ENCODE data around the gene CCDC158. TPM values are rescaled to one million over a fixed set of nuclear protein-coding genes. Genes with fewer than 3 reads are reported as not detected.
"Not testable (repeated sequence)": the region's sequence is repeated elsewhere in the genome, so short reads cannot be mapped to it uniquely, and the experiment has no call there.

Gene CCDC158
- total RNA-seq, 2 donors from 2014 or later, result 1.8 to 2.8 TPM

DNA sequence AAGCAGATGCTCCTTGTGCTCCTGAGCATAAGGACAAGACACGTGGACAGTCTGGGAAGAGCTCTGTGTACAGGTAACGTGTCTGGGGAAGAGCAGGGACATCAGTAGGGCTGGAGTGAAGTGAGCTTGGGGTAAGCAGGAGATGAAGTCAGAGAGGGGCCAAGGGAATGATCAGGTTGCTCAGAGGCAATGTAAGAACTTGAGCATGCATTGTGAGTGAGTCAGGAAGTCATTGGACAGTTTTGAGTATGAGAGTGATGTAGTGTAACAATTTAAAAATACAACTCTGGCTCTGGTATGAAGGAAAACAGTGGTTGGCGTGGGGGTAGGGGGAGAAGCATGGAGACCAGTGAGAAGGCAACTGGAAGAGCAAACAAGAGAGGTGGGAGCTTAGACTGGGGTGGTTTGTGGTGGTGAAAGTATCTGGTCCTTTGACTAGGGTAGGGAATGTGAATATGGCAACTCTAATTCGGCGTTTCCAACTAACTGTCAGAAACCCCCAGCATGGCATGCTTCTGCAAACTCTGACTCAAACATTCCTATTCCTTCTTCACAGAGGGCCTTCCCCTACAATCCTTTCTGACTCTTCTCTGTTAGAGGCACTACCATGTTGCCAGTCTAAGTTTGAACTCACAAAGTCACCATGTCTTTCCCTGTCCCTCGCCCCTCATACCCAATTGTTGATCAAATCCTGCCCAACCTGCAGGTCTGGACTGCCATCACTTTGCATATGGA lies 57.2 kb downstream of the CCDC158 start:
- H3K4me1 ChIP-seq (ENCODE audit: control insufficient read depth in 1 of 2, low read depth in 2 of 2), result no peaks in the 10 kb centered on the region
- no peaks in the 10 kb centered on the region for H3K27me3 ChIP-seq (replicated peaks; ENCODE audit: insufficient read depth)
- H3K9me3 ChIP-seq, result no peaks in the 10 kb centered on the region
- no peak for TF ChIP-seq CTCF (IDR thresholded peaks at IDR 0.05)
- H3K4me3 ChIP-seq, result no peak overlapping the region
- H3K27ac ChIP-seq, result no peak overlapping the region
- ATAC-seq (ENCODE audit: insufficient number of reproducible peaks, low FRiP score, low read depth) (no peak), DNase-seq (ENCODE audit: low spot score) (no peak)
- H3K36me3 ChIP-seq, result no peaks in the 10 kb centered on the region

DNA sequence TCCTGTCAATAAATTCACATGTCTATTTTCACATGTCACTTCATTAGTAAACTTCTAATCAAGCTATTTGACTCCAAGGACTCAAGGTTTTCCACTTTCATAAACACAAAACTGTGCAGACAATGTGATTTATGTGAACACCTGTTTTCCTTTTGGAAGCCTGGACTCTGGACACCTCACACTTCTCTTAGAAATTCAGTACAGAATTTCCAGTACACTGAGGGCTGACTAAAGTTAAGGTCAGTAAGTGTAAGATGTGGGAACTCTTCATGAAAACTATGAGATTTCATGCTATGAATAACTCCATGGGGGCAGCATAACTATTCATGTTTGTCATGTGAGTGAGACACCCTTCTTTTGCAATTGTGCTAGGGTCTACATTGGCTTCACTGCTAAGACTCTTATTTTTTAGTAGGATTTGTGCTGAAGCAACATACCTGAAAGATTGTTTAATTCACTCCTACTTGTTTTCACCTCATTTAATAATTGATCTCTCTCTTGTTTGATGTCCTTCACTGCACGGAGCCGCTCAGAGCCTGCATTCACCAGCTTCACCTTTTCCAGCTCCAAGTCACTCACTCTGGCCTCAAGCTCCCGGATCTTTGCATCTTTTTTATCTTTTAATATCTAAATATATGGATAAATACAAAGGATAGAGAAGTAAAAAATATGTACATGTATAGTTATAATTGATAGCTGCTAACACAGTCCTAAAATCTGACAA lies 59.1 kb downstream of the CCDC158 start:
- H3K27me3 ChIP-seq (replicated peaks; ENCODE audit: insufficient read depth), result no peaks in the 10 kb centered on the region
- H3K9me3 ChIP-seq, result peaks cover 5% of the 10 kb centered on the region
- H3K4me1 ChIP-seq (ENCODE audit: control insufficient read depth in 1 of 2, low read depth in 2 of 2), result no peaks in the 10 kb centered on the region
- DNase-seq (ENCODE audit: low spot score) (no peak), ATAC-seq (ENCODE audit: insufficient number of reproducible peaks, low FRiP score, low read depth) (no peak)
- TF ChIP-seq CTCF (IDR thresholded peaks at IDR 0.05), result no peak
- no peak overlapping the region for H3K27ac ChIP-seq
- no peaks in the 10 kb centered on the region for H3K36me3 ChIP-seq
- no peak overlapping the region for H3K4me3 ChIP-seq

DNA sequence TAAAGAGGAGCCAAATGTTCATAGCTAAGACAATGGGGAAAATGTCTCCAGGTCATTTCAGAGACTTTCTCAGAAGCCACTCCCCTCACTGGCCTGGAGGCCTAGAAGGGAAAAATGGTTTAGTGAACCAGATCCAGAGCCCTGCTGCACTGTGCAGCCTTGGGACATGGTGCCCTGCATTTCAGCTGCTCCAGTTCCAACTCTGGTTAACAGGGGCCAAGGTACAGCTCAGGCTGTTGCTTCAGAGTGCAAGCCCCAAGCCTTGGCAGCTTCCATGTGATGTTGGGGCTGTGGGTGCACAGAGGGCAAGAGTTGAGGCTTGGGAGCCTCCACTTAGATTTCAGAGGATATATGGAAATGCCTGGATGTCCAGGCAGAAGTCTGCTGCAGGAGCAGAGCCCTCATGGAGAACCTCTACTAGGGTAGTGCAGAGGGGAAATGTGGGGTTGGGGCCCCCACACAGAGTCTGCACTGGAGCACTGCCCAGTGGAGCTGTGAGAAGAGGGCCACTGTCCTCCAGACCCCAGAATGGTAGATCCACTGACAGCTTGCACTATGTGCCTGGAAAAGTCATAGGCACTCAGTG lies 61.0 kb downstream of the CCDC158 start:
- H3K4me3 ChIP-seq; H3K9me3 ChIP-seq; H3K4me1 ChIP-seq (ENCODE audit: control insufficient read depth in 1 of 2, low read depth in 2 of 2); H3K27ac ChIP-seq; ATAC-seq (ENCODE audit: insufficient number of reproducible peaks, low FRiP score, low read depth); H3K27me3 ChIP-seq (replicated peaks; ENCODE audit: insufficient read depth); DNase-seq (ENCODE audit: low spot score); H3K36me3 ChIP-seq: not testable (repeated sequence)

DNA sequence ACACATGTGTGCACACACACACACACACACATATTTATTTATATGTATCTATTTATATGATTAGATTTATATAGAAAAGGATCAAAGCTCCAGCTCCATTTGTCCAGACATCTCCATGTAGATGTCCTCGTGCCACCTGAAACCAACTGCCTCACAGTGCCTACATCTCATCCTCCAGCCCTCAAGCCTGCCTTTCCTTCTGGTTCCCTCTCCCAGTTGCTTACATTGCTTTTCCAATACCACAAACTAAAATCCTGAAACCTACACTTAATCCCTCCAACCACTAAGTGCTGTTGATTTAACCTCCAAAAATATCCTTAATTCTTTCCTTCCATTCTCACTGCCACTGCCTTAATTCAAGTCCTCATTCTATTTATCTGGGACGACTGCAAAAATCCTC lies 63.0 kb downstream of the CCDC158 start:
- Histone ChIP-seq H3K4me3 (no peak overlapping the region), H3K9me3 (peaks cover 6% of the 10 kb centered on the region), H3K27me3 (replicated peaks; ENCODE audit: insufficient read depth) (no peaks in the 10 kb centered on the region), H3K36me3 (no peaks in the 10 kb centered on the region), H3K4me1 (ENCODE audit: control insufficient read depth in 1 of 2, low read depth in 2 of 2) (peaks cover 5 to 7% of the 10 kb centered on the region in 2 donors), H3K27ac (no peak overlapping the region)
- TF ChIP-seq CTCF (IDR thresholded peaks at IDR 0.05), result no peak
- no peak for ATAC-seq (ENCODE audit: insufficient number of reproducible peaks, low FRiP score, low read depth)
- DNase-seq (ENCODE audit: low spot score), result no peak

DNA sequence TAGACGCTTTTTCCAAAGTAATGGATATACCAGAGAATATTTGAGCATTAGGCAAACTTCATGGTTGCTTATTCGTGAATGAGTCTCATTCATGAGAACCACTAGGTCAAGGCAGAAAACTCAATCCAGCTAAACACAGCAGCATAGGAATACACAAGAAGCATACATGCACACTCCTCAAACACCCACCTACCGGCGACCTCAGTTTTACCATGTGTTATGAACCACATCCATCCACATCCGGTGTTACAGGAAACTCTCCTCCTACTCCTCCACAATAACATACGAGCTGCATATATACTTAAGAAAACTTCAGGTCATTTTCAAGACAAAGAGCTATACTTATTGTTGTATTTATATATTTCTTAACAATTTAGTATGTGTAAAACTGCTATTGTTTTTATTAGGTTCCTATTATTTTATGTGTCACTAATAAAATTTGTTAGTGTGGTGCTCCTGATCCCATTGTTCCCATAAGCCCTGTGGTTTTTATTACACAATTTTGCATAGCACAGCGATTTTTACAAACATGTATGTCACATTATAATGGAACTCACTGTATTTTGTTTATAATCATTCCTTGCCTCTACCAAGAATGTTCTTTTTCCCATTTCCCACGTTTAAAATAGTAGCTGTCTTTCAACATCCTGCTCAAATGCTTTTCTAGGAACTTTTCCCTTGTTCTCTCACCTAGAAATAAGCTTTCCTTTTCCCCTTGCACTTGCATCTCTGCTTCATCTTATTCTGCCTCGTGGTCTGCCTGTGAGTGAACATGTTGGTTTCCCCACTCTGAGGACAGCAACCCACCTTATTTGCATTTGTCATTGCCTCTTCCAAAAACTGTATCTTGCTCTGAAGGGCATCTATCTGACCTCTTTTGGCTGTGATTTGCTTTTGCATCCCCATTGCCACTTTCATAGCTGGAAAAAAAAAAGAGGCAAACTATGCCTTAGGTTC lies 66.1 kb downstream of the CCDC158 start:
- Histone ChIP-seq H3K4me1 (ENCODE audit: control insufficient read depth in 1 of 2, low read depth in 2 of 2) (peaks cover 5 to 7% of the 10 kb centered on the region in 2 donors), H3K9me3 (peaks cover 6% of the 10 kb centered on the region), H3K27ac (no peak overlapping the region), H3K27me3 (replicated peaks; ENCODE audit: insufficient read depth) (no peaks in the 10 kb centered on the region), H3K4me3 (no peak overlapping the region), H3K36me3 (no peaks in the 10 kb centered on the region)
- DNase-seq (ENCODE audit: low spot score), result no peak
- TF ChIP-seq CTCF (IDR thresholded peaks at IDR 0.05), result no peak
- no peak for ATAC-seq (ENCODE audit: insufficient number of reproducible peaks, low FRiP score, low read depth)
